C4-2B (cell line): ENCODE data around the gene LMCD1.

Experiments
- H3K27ac ChIP-seq: fragments of 450-650 bp; 2 replicates; pipeline ENCODE4 v1.5.1; 2017
- CTCF ChIP-seq: fragments of 450-650 bp; conservative IDR thresholded peaks from 2 replicates; pipeline ENCODE4 v1.5.1; 2017; ENCODE audit warnings: mild to moderate bottlenecking
- ZFX ChIP-seq: fragments of 450-650 bp; IDR thresholded peaks from 2 replicates; pipeline ENCODE4 v1.6.1; 2017

The LMCD1 gene

DNA sequence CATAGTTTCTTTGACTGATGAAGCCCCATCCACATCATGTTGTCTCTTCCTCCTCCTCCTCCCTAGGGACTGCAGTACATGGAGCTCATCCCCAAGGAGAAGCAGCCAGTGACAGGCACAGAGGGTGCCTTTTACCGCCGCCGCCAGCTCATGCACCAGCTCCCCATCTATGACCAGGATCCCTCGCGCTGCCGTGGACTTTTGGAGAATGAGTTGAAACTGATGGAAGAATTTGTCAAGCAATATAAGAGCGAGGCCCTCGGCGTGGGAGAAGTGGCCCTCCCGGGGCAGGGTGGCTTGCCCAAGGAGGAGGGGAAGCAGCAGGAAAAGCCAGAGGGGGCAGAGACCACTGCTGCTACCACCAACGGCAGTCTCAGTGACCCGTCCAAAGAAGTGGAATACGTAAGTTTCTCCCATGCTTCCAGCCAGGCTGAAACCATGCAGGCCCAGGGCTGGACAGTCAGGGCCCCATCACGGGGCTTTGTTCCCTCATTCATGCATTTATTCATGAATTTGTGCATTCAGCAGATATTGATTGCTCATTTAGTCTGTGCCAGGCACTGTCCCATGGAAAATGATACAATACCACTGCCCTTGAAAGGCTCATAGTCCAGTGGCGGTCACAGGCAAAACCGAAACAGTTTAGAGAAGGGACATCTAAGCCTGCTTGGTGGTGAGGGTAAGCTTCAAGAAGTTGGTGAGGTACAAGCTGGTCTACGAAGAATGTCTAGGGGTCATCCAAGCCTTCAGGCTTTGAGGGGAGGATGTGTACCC lies 47.1 kb downstream of the LMCD1 start:
- H3K27ac ChIP-seq: no peak overlapping the region
- TF ChIP-seq ZFX (no peak), CTCF (no peak)

DNA sequence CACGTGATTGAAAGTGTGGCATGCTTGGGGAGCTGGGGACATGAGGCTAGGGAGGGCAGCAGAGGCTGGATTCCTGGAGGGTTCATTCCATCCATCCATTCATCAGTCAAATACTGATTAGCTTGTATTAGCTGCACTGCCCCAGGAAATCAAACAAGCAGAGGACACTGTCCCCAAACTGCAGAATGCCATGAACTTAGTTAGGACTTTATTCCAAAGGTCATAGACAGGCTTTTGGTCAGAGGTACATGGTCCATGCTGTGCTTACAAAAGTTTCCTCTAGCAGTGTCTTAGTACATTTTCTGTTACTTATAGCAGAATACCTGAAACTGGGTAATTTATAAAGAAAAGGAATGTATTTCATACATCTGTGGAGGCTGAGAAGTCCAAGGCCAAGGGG lies 47.7 kb downstream of the LMCD1 start:
- no peak overlapping the region for H3K27ac ChIP-seq
- TF ChIP-seq CTCF: no peak
- TF ChIP-seq ZFX: no peak

DNA sequence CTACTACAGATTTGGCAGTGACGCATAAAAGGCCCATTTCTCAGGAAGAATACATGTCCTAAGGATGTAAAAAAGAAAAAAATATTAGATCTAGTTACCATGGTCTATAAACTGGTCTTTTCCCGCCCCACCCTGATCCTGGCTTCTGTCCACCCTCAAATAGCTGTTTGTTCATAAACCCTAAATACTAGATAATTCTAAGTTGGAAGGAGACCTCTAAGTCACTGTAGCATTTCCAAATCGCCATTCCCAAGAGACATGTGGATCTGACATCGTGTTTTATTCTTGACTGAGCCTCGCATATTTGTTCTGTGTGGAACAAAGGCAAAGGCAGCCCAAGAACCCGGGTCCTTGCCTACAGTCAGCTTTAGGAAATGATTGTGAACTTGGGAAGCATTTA lies 49.0 kb downstream of the LMCD1 start:
- no peak overlapping the region for H3K27ac ChIP-seq
- no peak for TF ChIP-seq ZFX
- TF ChIP-seq CTCF: no peak

- TF ChIP-seq CTCF (no peak), ZFX (no peak)
Measured at GRCh38 chr3:8552223-8552762, 50.7 kb downstream of the LMCD1 start.

GRCh38 chr3:8553405-8553804 lies 51.8 kb downstream of the LMCD1 start:
- TF ChIP-seq ZFX: no peak
- TF ChIP-seq CTCF: no peak
- no peak overlapping the region for H3K27ac ChIP-seq

More at GRCh38 chr3:8552223-8552762, 50.7 kb downstream of the LMCD1 start:
- H3K27ac ChIP-seq: no peak overlapping the region

DNA sequence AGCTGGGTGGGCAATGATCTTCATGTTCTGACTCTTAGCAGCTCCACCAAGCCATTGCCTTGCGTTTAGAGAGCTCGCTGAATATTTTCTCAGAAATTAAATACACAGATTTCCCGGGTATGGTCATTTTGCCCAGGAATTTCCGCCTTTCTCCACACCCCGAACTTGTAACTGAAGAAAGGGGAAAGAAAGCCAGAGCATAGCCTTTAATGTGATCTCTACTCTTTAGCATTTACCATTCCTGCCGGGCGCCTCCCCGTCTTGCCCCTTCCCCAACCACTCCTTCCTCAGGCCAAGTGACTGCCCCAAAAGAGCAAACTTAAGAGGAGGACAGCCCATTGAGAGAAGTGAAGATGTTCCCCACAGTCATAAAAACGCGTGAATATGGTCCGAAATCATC lies 53.1 kb downstream of the LMCD1 start:
- H3K27ac ChIP-seq: no peak overlapping the region
- TF ChIP-seq CTCF (no peak), ZFX (no peak)

GRCh38 chr3:8555113-8555661 lies 53.6 kb downstream of the LMCD1 start:
- H3K27ac ChIP-seq: no peak overlapping the region
- TF ChIP-seq ZFX (no peak), CTCF (no peak)
